ENCODE results near the gene MLLT10. TPM values are rescaled to one million over a fixed set of nuclear protein-coding genes. Genes with fewer than 3 reads are reported as not detected.

The MLLT10 gene
- total RNA-seq, 1 donor from 2014 or later, result 32.3 TPM

GRCh38 chr10:21728618-21729017, 194.6 kb downstream of the MLLT10 start:
- H3K4me3 ChIP-seq (ENCODE audit: low read depth, low read length), result no peak overlapping the region
- no peak for DNase-seq (ENCODE audit: low read depth)
- no peaks in the 10 kb centered on the region for H3K27me3 ChIP-seq (ENCODE audit: control insufficient read depth, insufficient read depth, low read length)
- TF ChIP-seq CTCF (IDR thresholded peaks at IDR 0.05; ENCODE audit: insufficient read depth, low read length, poor library complexity, severe bottlenecking), result no peak
- H3K36me3 ChIP-seq (ENCODE audit: control insufficient read depth, insufficient read depth, low read length), result peaks cover under 1% of the 10 kb centered on the region

- peak; percentile 98 for TF ChIP-seq CTCF (IDR thresholded peaks at IDR 0.05; ENCODE audit: insufficient read depth, low read length, poor library complexity, severe bottlenecking)
- H3K4me3 ChIP-seq (ENCODE audit: low read depth, low read length), result no peak overlapping the region
- no peaks in the 10 kb centered on the region for H3K27me3 ChIP-seq (ENCODE audit: control insufficient read depth, insufficient read depth, low read length)
- no peak for DNase-seq (ENCODE audit: low read depth)
- H3K36me3 ChIP-seq (ENCODE audit: control insufficient read depth, insufficient read depth, low read length), result peaks cover 2% of the 10 kb centered on the region
Observed at GRCh38 chr10:21732067-21732772, 198.2 kb downstream of the MLLT10 start.

- Histone ChIP-seq H3K27me3 (ENCODE audit: control insufficient read depth, insufficient read depth, low read length) (no peaks in the 10 kb centered on the region), H3K4me3 (ENCODE audit: low read depth, low read length) (no peak overlapping the region), H3K36me3 (ENCODE audit: control insufficient read depth, insufficient read depth, low read length) (peaks cover 3% of the 10 kb centered on the region)
- no peak for TF ChIP-seq CTCF (IDR thresholded peaks at IDR 0.05; ENCODE audit: insufficient read depth, low read length, poor library complexity, severe bottlenecking)
- DNase-seq (ENCODE audit: low read depth), result no peak
Observed at GRCh38 chr10:21733710-21734109, 199.7 kb downstream of the MLLT10 start.

- TF ChIP-seq CTCF (IDR thresholded peaks at IDR 0.05; ENCODE audit: insufficient read depth, low read length, poor library complexity, severe bottlenecking), result no peak
- H3K4me3 ChIP-seq (ENCODE audit: low read depth, low read length), result no peak overlapping the region
- peaks cover 3% of the 10 kb centered on the region for H3K36me3 ChIP-seq (ENCODE audit: control insufficient read depth, insufficient read depth, low read length)
- H3K27me3 ChIP-seq (ENCODE audit: control insufficient read depth, insufficient read depth, low read length), result no peaks in the 10 kb centered on the region
- DNase-seq (ENCODE audit: low read depth), result no peak
Observed at GRCh38 chr10:21737106-21737505, 203.1 kb downstream of the MLLT10 start.

- Histone ChIP-seq H3K27me3 (ENCODE audit: control insufficient read depth, insufficient read depth, low read length) (no peaks in the 10 kb centered on the region), H3K36me3 (ENCODE audit: control insufficient read depth, insufficient read depth, low read length) (peaks cover 5% of the 10 kb centered on the region), H3K4me3 (ENCODE audit: low read depth, low read length) (no peak overlapping the region)
- no peak for TF ChIP-seq CTCF (IDR thresholded peaks at IDR 0.05; ENCODE audit: insufficient read depth, low read length, poor library complexity, severe bottlenecking)
- no peak for DNase-seq (ENCODE audit: low read depth)
Observed at GRCh38 chr10:21740989-21741388, 207.0 kb downstream of the MLLT10 start.
